OCI-LY1 (cell line): ENCODE measurements around the gene SRL.

Source experiments
- H2AFZ ChIP-seq: fragments of 200-600 bp; sonication (generic), shearing (Covaris generic); 2 replicates; pipeline ENCODE4 v1.6.0; 2014; ENCODE audit warnings: antibody characterized with exemption, mild to moderate bottlenecking, low read length
- H3F3A ChIP-seq: fragments of 200-600 bp; sonication (generic), shearing (Covaris generic); 2 replicates; pipeline ENCODE4 v1.6.0; 2014; ENCODE audit warnings: mild to moderate bottlenecking, antibody characterized with exemption, low read length, moderate library complexity; ENCODE audit not compliant: insufficient read depth
- H3K27ac ChIP-seq: fragments of 200-600 bp; sonication (generic); 2 replicates; pipeline ENCODE4 v1.5.1; 2014; ENCODE audit warnings: low read length, mixed run types, mild to moderate bottlenecking, low read depth; ENCODE audit not compliant: poor library complexity, severe bottlenecking
- H3K27me3 ChIP-seq: fragments of 200-600 bp; sonication (generic); 2 replicates; pipeline ENCODE4 v1.6.0; 2014; ENCODE audit warnings: antibody characterized with exemption, mild to moderate bottlenecking, low read length, moderate library complexity; ENCODE audit not compliant: insufficient read depth
- H3K36me3 ChIP-seq: fragments of 200-600 bp; sonication (generic); 2 replicates; pipeline ENCODE4 v1.6.1; 2014; ENCODE audit warnings: mild to moderate bottlenecking, antibody characterized with exemption, low read length, moderate library complexity, mixed read lengths; ENCODE audit not compliant: insufficient read depth
- H3K4me1 ChIP-seq: fragments of 200-600 bp; sonication (generic); 2 replicates; pipeline ENCODE4 v1.5.1; 2014; ENCODE audit warnings: mild to moderate bottlenecking, low read length, moderate library complexity; ENCODE audit not compliant: insufficient read depth, severe bottlenecking
- H3K4me2 ChIP-seq: fragments of 200-600 bp; sonication (generic), shearing (Covaris generic); 2 replicates; pipeline ENCODE4 v1.6.1; 2014; ENCODE audit warnings: low read length
- H3K4me3 ChIP-seq: fragments of 200-600 bp; sonication (generic); 2 replicates; pipeline ENCODE4 v1.5.1; 2014; ENCODE audit warnings: low read length, low read depth, mild to moderate bottlenecking, mixed read lengths; ENCODE audit not compliant: poor library complexity, severe bottlenecking
- H3K79me2 ChIP-seq: fragments of 200-600 bp; shearing (Covaris generic); 2 replicates; pipeline ENCODE4 v1.6.1; 2016; ENCODE audit warnings: mixed run types, low read length, mixed read lengths; ENCODE audit not compliant: insufficient read depth
- H3K9ac ChIP-seq: fragments of 200-600 bp; sonication (generic), shearing (Covaris generic); 2 replicates; pipeline ENCODE4 v1.6.1; 2014; ENCODE audit warnings: mild to moderate bottlenecking, low read length, mixed read lengths
- H3K9me2 ChIP-seq: fragments of 200-600 bp; sonication (generic), shearing (Covaris generic); 2 replicates; pipeline ENCODE4 v1.6.1; 2014; ENCODE audit warnings: low read depth, mild to moderate bottlenecking, low read length, mixed read lengths
- H3K9me3 ChIP-seq: fragments of 200-600 bp; shearing (Covaris generic); 2 replicates; pipeline ENCODE4 v1.6.1; 2014; ENCODE audit warnings: low read length, mixed read lengths
- H4K20me1 ChIP-seq: fragments of 200-600 bp; sonication (generic), shearing (Covaris generic); 2 replicates; pipeline ENCODE4 v1.6.0; 2016; ENCODE audit warnings: mild to moderate bottlenecking, low read length; ENCODE audit not compliant: insufficient read depth
- CTCF ChIP-seq: fragments of 200-600 bp; sonication (generic), shearing (Covaris generic); IDR thresholded peaks from 2 replicates; pipeline ENCODE4 v1.5.1; 2017; ENCODE audit warnings: mild to moderate bottlenecking, antibody characterized with exemption, low read length, moderate library complexity, mixed read lengths
- EZH2 ChIP-seq: fragments of 200-600 bp; sonication (generic), shearing (Covaris generic); IDR thresholded peaks from 2 replicates; pipeline ENCODE4 v1.8.0; 2017; ENCODE audit warnings: borderline replicate concordance, mixed run types, mild to moderate bottlenecking, antibody characterized with exemption, low read length, moderate library complexity, mixed read lengths

The SRL gene

GRCh38 chr16:4285167-4285566 lies 43.3 kb upstream of the SRL start:
- Histone ChIP-seq H3K9me3 (no peaks in the 10 kb centered on the region), H3K4me2 (no peak overlapping the region), H3K27ac (no peak overlapping the region), H3K9ac (no peak overlapping the region), H2AFZ (no peak overlapping the region), H3K4me1 (peaks cover 11% of the 10 kb centered on the region), H3K79me2 (no peaks in the 10 kb centered on the region), H3F3A (no peaks in the 10 kb centered on the region), H3K4me3 (no peak overlapping the region), H3K9me2 (no peaks in the 10 kb centered on the region), H3K36me3 (peaks cover 4% of the 10 kb centered on the region; the same call in 1 of the 2 replicates), H3K27me3 (no peaks in the 10 kb centered on the region), H4K20me1 (no peaks in the 10 kb centered on the region)
- TF ChIP-seq EZH2 (no peak), CTCF (no peak)

- H3K4me2 ChIP-seq, result no peak overlapping the region
Observed at GRCh38 chr16:4283939-4284338, 42.1 kb upstream of the SRL start.

GRCh38 chr16:4283441-4283840 lies 41.6 kb upstream of the SRL start:
- peaks cover 9% of the 10 kb centered on the region for H3K4me1 ChIP-seq
- no peaks in the 10 kb centered on the region for H3K79me2 ChIP-seq
- no peaks in the 10 kb centered on the region for H3F3A ChIP-seq
- H3K4me2 ChIP-seq, result no peak overlapping the region
- TF ChIP-seq CTCF (no peak), EZH2 (no peak)
- peaks cover 4% of the 10 kb centered on the region; the same call in 1 of the 2 replicates for H3K36me3 ChIP-seq
- H3K9ac ChIP-seq, result no peak overlapping the region
- H3K9me3 ChIP-seq, result no peaks in the 10 kb centered on the region
- no peaks in the 10 kb centered on the region for H3K9me2 ChIP-seq
- no peaks in the 10 kb centered on the region for H4K20me1 ChIP-seq
- no peaks in the 10 kb centered on the region for H3K27me3 ChIP-seq
- no peak overlapping the region for H3K27ac ChIP-seq
- no peak overlapping the region for H3K4me3 ChIP-seq
- no peak overlapping the region for H2AFZ ChIP-seq

More at GRCh38 chr16:4283939-4284338, 42.1 kb upstream of the SRL start:
- Histone ChIP-seq H3K79me2 (no peaks in the 10 kb centered on the region), H3K27ac (no peak overlapping the region), H3F3A (no peaks in the 10 kb centered on the region), H3K9ac (no peak overlapping the region), H3K4me3 (no peak overlapping the region), H3K27me3 (no peaks in the 10 kb centered on the region), H2AFZ (no peak overlapping the region), H3K4me1 (peaks cover 11% of the 10 kb centered on the region), H4K20me1 (no peaks in the 10 kb centered on the region), H3K9me2 (no peaks in the 10 kb centered on the region), H3K9me3 (no peaks in the 10 kb centered on the region), H3K36me3 (peaks cover 4% of the 10 kb centered on the region; the same call in 1 of the 2 replicates)
- TF ChIP-seq CTCF (no peak), EZH2 (no peak)
